ENCODE measurements around the gene BRD1. TPM values are rescaled to one million over a fixed set of nuclear protein-coding genes. Genes with fewer than 3 reads are reported as not detected.

The BRD1 gene
- total RNA-seq, 1 experiment from 2014 or later = 31.3 TPM

- no peak overlapping the region for H3K4me2 ChIP-seq (ENCODE audit: low read length)
- no peaks in the 10 kb centered on the region for H3K9me2 ChIP-seq (ENCODE audit: insufficient read depth)
- H2AFZ ChIP-seq (ENCODE audit: low read depth, low read length, poor library complexity, severe bottlenecking) = no peak overlapping the region
- no TSS peak for BruUV-seq (replicated peaks)
- H3K9me3 ChIP-seq (ENCODE audit: control insufficient read depth in 1 of 2, insufficient read depth in 1 of 2, low read depth in 1 of 2, low read length in 2 of 2) = peaks cover 0 to 7% of the 10 kb centered on the region in 2 experiments; a peak in 1 of 4 replicates
- CTCF ChIA-PET = interaction anchor here (0.9 to 2.6 kb wide), 5 partner anchors 150 to 474 kb away, joined by 3 to 16 read pairs (median 8); partner anchors contain the start of genes ALG12 and CRELD2
- intact Hi-C loops (cut with micrococcal nuclease) = loop anchor here (1.0 to 5.0 kb wide), 2 partner anchors 150 to 263 kb away; partner anchors contain the start of genes ALG12 and CRELD2
- no peak overlapping the region for H3K27ac ChIP-seq (ENCODE audit: low read depth, low read length)
- H3K36me3 ChIP-seq (ENCODE audit: control insufficient read depth in 1 of 2, insufficient read depth in 2 of 2, low read length in 2 of 2) = no peaks in the 10 kb centered on the region
- POLR2A ChIA-PET = interaction anchor here (0.8 to 1.6 kb wide), 2 partner anchors 20 to 263 kb away, joined by 3 to 4 read pairs; no protein-coding TSS in a partner anchor
- no peaks in the 10 kb centered on the region for H4K20me1 ChIP-seq (ENCODE audit: insufficient read depth)
- RAD21 ChIA-PET (ENCODE audit: low non-redundant PET in 1 of 2, low total read pairs in 2 of 2, uncharacterized antibody in 2 of 2, unreplicated experiment in 2 of 2) = interaction anchor here (0.8 to 1.1 kb wide), 2 partner anchors 263 kb away, joined by 3 read pairs; no protein-coding TSS in a partner anchor
- DNase-seq (ENCODE audit: low read depth, low spot score) (peak; percentile 42), ATAC-seq (peak; percentile 65)
- H3K4me3 ChIP-seq (replicated peaks in 1 of 2; ENCODE audit: low read depth in 1 of 2, low read length in 2 of 2) = no peak overlapping the region
- H3K4me1 ChIP-seq (ENCODE audit: control insufficient read depth in 1 of 2, insufficient read depth in 2 of 2, low read length in 2 of 2) = no peaks in the 10 kb centered on the region
- H3K27me3 ChIP-seq (ENCODE audit: insufficient read depth, low read length) = no peaks in the 10 kb centered on the region
- H3K79me2 ChIP-seq (ENCODE audit: insufficient read depth, low read length) = no peaks in the 10 kb centered on the region
- no peak overlapping the region for H3K9ac ChIP-seq (ENCODE audit: low read length)
- TF ChIP-seq SP1 (IDR thresholded peaks at IDR 0.05; ENCODE audit: low read depth) (no peak), POLR2A (IDR thresholded peaks at IDR 0.05; ENCODE audit: borderline replicate concordance, extremely low read depth, insufficient read depth, insufficient read length) (no peak), CEBPB (IDR thresholded peaks at IDR 0.05; ENCODE audit: low read depth) (no peak), ZNF274 (IDR thresholded peaks at IDR 0.05; ENCODE audit: low read depth, low read length) (no peak), TCF7L2 (IDR thresholded peaks at IDR 0.05; ENCODE audit: borderline replicate concordance, extremely low read depth, insufficient read depth, insufficient read length) (no peak), EZH2 (IDR thresholded peaks at IDR 0.05) (no peak), MAX (IDR thresholded peaks at IDR 0.05) (no peak), EZH2phosphoT487 (IDR thresholded peaks at IDR 0.05; ENCODE audit: borderline replicate concordance) (no peak), EGR1 (IDR thresholded peaks at IDR 0.05; ENCODE audit: low read depth) (no peak), JUND (IDR thresholded peaks at IDR 0.05) (no peak), YY1 (IDR thresholded peaks at IDR 0.05; ENCODE audit: extremely low read depth, insufficient replicate concordance, low read depth, low read length) (no peak), CBX3 (IDR thresholded peaks at IDR 0.05; ENCODE audit: low read depth) (peak; percentile 99), RAD21 (IDR thresholded peaks at IDR 0.05; ENCODE audit: low read depth) (peak; percentile 89), ZFX (IDR thresholded peaks at IDR 0.05) (no peak), SRF (IDR thresholded peaks at IDR 0.05; ENCODE audit: low read depth) (no peak), POLR2AphosphoS5 (IDR thresholded peaks at IDR 0.05; ENCODE audit: low read depth, low read length) (no peak)
- TF ChIP-seq, protein P1, sequence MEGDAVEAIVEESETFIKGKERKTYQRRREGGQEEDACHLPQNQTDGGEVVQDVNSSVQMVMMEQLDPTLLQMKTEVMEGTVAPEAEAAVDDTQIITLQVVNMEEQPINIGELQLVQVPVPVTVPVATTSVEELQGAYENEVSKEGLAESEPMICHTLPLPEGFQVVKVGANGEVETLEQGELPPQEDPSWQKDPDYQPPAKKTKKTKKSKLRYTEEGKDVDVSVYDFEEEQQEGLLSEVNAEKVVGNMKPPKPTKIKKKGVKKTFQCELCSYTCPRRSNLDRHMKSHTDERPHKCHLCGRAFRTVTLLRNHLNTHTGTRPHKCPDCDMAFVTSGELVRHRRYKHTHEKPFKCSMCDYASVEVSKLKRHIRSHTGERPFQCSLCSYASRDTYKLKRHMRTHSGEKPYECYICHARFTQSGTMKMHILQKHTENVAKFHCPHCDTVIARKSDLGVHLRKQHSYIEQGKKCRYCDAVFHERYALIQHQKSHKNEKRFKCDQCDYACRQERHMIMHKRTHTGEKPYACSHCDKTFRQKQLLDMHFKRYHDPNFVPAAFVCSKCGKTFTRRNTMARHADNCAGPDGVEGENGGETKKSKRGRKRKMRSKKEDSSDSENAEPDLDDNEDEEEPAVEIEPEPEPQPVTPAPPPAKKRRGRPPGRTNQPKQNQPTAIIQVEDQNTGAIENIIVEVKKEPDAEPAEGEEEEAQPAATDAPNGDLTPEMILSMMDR (IDR thresholded peaks at IDR 0.05 in 2 of 3, conservative IDR thresholded peaks at IDR 0.05 in 1 of 3; ENCODE audit: borderline replicate concordance in 1 of 3, insufficient read depth in 1 of 3, low read depth in 2 of 3, low read length in 2 of 3) = peak; percentile 77 to 94 (median 86)
- TF ChIP-seq, protein P2, sequence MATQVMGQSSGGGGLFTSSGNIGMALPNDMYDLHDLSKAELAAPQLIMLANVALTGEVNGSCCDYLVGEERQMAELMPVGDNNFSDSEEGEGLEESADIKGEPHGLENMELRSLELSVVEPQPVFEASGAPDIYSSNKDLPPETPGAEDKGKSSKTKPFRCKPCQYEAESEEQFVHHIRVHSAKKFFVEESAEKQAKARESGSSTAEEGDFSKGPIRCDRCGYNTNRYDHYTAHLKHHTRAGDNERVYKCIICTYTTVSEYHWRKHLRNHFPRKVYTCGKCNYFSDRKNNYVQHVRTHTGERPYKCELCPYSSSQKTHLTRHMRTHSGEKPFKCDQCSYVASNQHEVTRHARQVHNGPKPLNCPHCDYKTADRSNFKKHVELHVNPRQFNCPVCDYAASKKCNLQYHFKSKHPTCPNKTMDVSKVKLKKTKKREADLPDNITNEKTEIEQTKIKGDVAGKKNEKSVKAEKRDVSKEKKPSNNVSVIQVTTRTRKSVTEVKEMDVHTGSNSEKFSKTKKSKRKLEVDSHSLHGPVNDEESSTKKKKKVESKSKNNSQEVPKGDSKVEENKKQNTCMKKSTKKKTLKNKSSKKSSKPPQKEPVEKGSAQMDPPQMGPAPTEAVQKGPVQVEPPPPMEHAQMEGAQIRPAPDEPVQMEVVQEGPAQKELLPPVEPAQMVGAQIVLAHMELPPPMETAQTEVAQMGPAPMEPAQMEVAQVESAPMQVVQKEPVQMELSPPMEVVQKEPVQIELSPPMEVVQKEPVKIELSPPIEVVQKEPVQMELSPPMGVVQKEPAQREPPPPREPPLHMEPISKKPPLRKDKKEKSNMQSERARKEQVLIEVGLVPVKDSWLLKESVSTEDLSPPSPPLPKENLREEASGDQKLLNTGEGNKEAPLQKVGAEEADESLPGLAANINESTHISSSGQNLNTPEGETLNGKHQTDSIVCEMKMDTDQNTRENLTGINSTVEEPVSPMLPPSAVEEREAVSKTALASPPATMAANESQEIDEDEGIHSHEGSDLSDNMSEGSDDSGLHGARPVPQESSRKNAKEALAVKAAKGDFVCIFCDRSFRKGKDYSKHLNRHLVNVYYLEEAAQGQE (IDR thresholded peaks at IDR 0.05; ENCODE audit: low read depth) = no peak
- TF ChIP-seq, protein P3, sequence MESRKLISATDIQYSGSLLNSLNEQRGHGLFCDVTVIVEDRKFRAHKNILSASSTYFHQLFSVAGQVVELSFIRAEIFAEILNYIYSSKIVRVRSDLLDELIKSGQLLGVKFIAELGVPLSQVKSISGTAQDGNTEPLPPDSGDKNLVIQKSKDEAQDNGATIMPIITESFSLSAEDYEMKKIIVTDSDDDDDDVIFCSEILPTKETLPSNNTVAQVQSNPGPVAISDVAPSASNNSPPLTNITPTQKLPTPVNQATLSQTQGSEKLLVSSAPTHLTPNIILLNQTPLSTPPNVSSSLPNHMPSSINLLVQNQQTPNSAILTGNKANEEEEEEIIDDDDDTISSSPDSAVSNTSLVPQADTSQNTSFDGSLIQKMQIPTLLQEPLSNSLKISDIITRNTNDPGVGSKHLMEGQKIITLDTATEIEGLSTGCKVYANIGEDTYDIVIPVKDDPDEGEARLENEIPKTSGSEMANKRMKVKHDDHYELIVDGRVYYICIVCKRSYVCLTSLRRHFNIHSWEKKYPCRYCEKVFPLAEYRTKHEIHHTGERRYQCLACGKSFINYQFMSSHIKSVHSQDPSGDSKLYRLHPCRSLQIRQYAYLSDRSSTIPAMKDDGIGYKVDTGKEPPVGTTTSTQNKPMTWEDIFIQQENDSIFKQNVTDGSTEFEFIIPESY (IDR thresholded peaks at IDR 0.05; ENCODE audit: extremely low read depth, insufficient replicate concordance, low read length) = no peak
Measured at GRCh38 chr22:49767355-49768062, 60.2 kb downstream of the BRD1 start.
